Fibroblast of skin of right quadriceps (primary cell): ENCODE data around the gene NLRP14.

ENCODE experiments used
- DNase-seq: peaks from one replicate; pipeline ENCODE4 v3.0.0-alpha.2; 2013

The NLRP14 gene

GRCh38 chr11:7020183-7020917 is at the start of gene NLRP14, which contains the start of gene ZNF214:
Gene NLRP14 (plus strand): TSS chr11:7020479. CDS start chr11:7038587, 18,108 bp downstream.
Gene ZNF214 (minus strand): TSS chr11:7020346. CDS start chr11:7002835, 17,511 bp downstream.
- DNase-seq, result peak; percentile 93

- peak; percentile 9 for DNase-seq
These were observed 40.9 kb upstream of the NLRP14 start for GRCh38 chr11:6979365-6979764.

- no peak for DNase-seq
These were observed 33.8 kb upstream of the NLRP14 start for GRCh38 chr11:6986487-6986886.

- peak; percentile 28 for DNase-seq
These were observed 31.8 kb upstream of the NLRP14 start for GRCh38 chr11:6988506-6988905.

GRCh38 chr11:6991227-6991626 is 29.1 kb upstream of the NLRP14 start:
- DNase-seq, result no peak

GRCh38 chr11:6992026-6992425 is 28.3 kb upstream of the NLRP14 start:
- DNase-seq, result peak; percentile 54

GRCh38 chr11:6992457-6993417 is 27.5 kb upstream of the NLRP14 start:
- DNase-seq, result peak; percentile 94

- DNase-seq, result no peak
These were observed 24.6 kb upstream of the NLRP14 start for GRCh38 chr11:6995703-6996102.

GRCh38 chr11:7004482-7004881 is 15.8 kb upstream of the NLRP14 start:
- peak; percentile 79 for DNase-seq

- no peak for DNase-seq
These were observed 6.2 kb upstream of the NLRP14 start for GRCh38 chr11:7014118-7014517.

- no peak for DNase-seq
These were observed 4.3 kb upstream of the NLRP14 start for GRCh38 chr11:7016011-7016410.

GRCh38 chr11:7019500-7020182 is 638 bp upstream of the NLRP14 start:
- DNase-seq, result no peak

GRCh38 chr11:7021318-7021717 is 1.0 kb downstream of the NLRP14 start:
- no peak for DNase-seq

- no peak for DNase-seq
These were observed 7.9 kb downstream of the NLRP14 start for GRCh38 chr11:7028141-7028540.

GRCh38 chr11:7030836-7031235 is 10.6 kb downstream of the NLRP14 start:
- DNase-seq, result no peak

- DNase-seq, result no peak
These were observed 11.2 kb downstream of the NLRP14 start for GRCh38 chr11:7031471-7031871.

- no peak for DNase-seq
These were observed 12.4 kb downstream of the NLRP14 start for GRCh38 chr11:7032692-7033091.

GRCh38 chr11:7034019-7034418 is 13.7 kb downstream of the NLRP14 start:
- no peak for DNase-seq

- DNase-seq, result peak; percentile 5
These were observed 26.3 kb downstream of the NLRP14 start for GRCh38 chr11:7046474-7047175.

- no peak for DNase-seq
These were observed 29.9 kb downstream of the NLRP14 start for GRCh38 chr11:7050191-7050590.

GRCh38 chr11:7056828-7057513 is 36.7 kb downstream of the NLRP14 start:
- DNase-seq, result no peak

- no peak for DNase-seq
These were observed 37.4 kb downstream of the NLRP14 start for GRCh38 chr11:7057641-7058040.
